Activated T-cell treated with anti-CD3 and anti-CD28 coated beads for 48 hours (primary cell): Measurements from ENCODE around the gene NCKAP5L.
"Not testable (repeated sequence)": the region's sequence is repeated elsewhere in the genome, so short reads cannot be mapped to it uniquely, and the experiment has no call there.

Experiments used
- DNase-seq: peaks from one replicate; pipeline ENCODE4 v3.0.0-alpha.2; 2020; ENCODE audit warnings: low read depth

Gene NCKAP5L

DNA sequence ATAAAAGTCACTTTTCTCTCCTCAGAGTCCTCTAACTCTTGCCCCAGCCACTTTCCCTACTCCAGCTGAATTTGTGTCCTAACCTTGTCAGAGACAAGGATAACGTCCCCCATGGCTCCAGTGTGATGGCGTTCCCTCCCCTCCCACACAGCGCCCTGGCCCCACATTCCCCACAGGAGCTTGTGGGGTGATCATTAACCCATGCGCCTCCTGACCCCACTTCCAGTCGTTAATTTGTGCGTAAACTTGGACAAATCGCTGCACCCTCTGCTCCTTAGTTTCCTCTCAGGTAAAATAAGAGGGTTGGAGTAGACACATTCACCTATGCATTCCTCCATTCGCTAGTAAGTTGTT is 37.5 kb upstream of the NCKAP5L start:
- no peak for DNase-seq

DNA sequence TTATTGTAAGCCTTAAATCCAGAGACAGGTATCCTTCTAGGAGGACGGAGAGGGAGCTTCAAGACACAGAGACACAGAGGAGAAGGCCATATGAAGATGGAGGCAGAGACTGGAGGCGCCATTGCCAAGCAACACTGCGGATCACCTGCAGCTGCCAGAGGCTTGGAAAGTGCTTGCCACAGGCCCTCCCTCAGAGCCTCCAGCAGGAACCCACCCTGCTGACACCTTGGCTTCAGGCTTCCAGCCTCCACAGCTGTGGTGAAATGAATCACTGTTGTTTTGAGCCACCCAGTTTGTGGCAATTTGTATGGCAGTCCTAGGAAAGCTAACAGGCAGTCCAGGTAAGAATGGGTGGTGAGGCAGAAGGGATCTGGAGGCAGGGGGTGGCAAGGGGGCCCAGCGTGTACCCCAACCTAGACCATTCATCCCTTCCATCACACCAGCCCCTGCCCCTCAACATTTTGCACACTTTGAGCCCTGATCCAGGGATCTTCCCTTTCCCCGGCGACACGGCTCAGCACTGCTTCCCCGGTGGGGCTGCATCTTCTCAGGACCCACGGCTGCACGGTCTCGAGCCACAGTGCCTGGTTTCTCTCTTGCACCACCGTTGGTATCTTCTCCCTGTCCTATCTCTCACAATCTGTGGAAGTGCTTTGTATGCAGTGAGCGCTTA is 37.0 kb upstream of the NCKAP5L start:
- no peak for DNase-seq

DNA sequence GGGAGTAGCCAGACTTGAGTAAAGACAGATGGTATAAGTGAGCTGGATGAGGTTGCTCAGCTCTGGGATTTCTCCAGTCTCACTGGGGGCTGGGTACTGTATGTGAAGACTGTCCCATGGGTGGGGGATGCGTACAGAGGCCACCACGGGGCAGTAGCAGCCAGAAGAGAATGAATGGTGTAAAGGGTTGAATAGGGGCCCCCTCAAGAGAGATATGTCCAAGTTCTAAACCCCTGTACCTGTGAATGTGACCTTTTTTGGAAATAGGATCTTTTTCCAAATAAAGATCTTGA is 36.5 kb upstream of the NCKAP5L start:
- no peak for DNase-seq

DNA sequence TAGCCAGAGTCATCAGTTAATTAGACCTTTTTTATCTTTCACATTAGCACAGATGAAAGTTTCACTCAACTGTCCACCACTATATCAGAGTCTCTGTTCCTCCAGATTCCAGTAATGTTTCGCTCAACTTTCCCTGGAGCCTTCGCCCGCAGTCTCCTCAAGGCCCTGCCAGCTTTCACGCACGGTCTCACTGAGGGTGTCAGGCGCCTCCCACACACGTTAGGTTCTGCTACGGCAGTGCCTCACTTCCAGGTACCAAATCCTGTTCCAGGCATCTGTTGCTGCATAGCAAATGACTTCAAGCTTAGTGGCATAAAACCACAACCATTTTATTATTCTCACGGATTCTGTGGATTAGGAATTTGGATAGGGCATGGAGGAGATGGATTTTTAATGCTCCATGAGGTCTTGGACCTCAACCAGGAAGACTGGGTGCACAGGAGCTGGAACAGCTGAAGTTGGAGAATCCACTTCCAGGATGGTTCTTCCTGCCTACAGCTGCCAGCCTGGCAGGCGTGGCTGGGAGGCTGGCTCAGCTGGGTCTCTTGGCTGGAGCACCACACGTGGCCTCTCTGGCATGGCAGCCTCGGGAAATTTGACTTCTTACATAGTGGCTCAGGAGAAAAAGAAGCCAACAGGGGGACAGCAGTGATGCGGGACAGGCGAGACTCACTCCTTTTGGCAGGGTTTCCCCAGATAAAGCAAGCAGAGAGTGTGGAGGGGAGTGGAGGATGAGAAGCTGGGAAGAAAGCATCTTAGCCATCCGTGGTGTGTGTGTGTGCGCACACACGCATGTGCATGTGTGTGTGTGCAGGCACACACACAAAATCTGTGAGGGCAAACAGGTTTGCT is 36.0 kb upstream of the NCKAP5L start:
- DNase-seq: no peak

DNA sequence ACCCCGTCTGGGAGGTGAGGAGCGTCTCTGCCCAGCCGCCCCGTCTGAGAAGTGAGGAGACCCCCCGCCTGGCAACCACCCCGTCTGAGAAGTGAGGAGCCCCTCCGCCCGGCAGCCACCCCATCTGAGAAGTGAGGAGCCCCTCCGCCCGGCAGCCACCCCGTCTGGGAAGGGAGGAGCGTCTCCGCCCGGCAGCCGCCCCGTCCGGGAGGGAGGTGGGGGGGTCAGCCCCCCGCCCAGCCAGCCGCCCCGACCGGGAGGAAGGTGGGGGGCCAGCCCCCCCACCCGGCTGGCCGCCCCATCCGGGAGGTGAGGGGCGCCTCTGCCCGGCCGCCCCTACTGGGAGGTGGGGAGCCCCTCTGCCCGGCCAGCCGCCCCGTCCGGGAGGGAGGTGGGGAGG is 32.7 kb upstream of the NCKAP5L start:
- DNase-seq: not testable (repeated sequence)

DNA sequence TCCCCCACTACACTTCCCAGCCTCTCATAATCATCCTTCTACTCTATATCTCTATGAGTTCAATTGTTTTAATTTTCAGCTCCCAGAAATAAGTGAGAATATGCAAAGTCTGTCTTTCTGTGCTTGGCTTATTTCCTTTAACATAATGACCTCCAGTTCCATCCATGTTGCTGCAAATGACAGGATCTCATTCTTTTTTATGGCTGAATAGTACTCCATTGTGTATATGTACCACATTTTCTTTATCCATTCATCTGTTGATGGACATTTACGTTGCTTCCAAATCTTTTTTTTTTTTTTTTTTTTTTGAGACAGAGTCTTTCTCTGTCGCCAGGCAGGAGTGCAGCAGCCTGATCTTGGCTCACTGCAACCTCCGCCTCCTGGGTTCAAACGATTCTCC is 27.7 kb upstream of the NCKAP5L start:
- not testable (repeated sequence) for DNase-seq

DNA sequence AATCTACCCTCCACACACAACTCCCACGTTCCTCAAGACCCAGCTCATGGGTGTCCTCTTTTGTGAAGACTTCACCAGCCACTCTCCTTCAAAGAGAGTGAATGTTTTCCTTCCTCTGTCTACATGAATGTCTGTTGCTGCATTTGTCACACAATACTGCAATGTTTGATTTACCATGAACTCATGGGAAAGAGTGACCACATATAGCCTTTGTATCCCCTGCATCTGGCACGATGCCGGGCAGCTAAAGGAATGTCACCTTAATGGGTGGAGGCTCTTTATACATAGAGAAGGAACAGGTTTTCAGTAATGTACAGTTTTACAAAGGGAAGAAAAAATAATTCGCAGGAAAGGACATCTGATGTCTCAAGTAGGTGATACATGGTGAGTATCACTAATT is 26.8 kb upstream of the NCKAP5L start:
- DNase-seq: no peak

DNA sequence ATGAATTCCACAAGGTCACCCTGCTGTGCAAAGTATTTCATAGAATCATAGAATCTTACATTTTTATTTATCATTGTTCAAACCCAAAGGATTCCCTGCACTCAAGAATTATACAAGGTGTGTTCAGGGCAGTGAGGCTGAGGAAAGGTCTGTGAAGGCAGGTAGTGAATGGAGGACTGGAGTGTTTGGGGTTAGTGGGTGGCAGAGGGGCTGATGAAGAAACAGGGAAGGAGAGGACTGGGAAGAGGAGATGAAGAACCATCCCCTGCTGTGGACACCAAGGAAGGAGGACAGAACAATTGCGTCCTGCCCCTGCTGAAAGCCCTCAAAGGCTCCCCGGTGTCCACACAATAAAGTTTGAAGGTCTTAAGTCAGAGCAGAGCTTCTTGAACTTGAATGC is 25.5 kb upstream of the NCKAP5L start:
- no peak for DNase-seq

DNA sequence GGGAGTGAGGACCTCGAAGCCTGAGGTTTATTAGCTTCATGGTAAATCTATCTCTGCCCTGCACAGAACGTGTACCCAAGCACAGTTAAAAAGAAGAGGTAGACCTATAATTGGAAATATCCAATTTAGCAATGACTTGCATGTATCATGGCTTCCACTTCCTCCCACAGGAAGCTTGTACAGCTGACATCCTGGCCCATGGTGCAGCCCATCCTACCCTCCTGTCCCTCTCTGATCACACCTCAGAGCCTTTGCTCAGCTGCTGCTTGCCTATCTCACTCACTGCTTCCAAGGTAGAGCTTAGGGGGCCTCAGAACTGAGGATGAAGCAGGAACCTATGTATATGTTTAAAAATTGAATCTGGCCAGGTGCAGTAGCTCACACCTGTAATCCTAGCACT is 18.9 kb upstream of the NCKAP5L start:
- no peak for DNase-seq

DNA sequence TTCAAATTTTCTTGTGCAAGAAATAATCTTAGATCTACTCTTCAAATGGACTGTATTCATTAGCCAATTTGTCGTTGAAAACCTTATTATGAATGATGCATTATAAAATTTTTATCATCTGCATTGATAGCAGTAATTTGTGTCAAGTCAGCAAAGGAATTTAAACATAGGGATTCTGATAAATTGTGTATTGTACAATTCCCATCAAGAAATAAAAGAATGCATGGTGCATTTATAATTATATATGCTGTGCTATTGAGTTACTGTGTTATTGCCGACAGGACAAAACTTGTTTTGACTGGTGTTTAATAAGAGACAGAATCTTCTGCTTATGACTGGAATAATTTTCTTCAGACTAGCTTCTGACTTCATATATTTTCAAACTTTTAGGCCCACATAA is 17.8 kb upstream of the NCKAP5L start:
- no peak for DNase-seq

DNA sequence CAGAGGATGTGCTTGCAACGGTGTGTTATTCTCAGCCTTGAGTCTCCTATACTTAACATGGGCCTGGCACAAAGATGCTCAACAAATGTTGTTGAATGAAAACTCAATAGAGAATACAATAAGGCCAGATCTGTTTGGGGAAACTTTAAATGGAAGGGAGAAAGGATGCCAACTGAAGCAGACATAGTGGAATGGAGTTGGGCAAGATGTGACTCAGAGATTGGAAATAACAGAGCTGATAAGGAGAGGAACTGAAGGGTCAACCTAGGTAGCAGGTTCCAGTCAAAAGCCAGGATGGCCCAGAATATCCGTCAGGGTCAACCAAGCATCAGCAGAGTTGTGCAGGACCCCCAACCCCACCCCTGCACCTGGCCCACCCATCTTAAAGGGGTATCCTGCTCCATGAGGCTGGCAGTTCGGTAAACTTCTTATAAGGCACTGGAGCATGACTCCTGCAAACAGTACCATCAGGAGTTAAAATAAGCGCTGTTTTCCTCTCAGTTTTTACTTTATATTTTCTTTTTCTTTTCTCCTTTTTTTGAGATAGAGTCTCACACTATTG is 15.7 kb upstream of the NCKAP5L start:
- no peak for DNase-seq

DNA sequence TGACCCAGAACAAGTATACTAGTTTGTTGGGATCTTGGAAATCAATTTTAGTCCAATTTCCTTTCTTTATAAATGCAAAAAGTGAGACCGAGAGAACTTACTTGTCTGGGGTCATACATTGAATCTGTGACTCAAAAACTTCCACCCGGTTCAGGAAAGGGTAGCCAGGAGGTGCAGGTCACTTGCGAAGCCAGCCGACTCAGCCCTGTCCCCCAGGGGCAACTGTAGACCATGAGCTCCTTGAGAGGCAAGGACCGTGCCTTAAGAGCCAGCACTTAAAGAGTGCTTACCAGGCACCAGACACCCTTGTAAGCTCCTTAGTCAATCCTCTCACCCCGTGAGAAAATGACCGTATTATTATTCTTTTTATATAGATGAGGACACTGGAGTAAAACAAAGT is 15.2 kb upstream of the NCKAP5L start:
- DNase-seq: no peak

DNA sequence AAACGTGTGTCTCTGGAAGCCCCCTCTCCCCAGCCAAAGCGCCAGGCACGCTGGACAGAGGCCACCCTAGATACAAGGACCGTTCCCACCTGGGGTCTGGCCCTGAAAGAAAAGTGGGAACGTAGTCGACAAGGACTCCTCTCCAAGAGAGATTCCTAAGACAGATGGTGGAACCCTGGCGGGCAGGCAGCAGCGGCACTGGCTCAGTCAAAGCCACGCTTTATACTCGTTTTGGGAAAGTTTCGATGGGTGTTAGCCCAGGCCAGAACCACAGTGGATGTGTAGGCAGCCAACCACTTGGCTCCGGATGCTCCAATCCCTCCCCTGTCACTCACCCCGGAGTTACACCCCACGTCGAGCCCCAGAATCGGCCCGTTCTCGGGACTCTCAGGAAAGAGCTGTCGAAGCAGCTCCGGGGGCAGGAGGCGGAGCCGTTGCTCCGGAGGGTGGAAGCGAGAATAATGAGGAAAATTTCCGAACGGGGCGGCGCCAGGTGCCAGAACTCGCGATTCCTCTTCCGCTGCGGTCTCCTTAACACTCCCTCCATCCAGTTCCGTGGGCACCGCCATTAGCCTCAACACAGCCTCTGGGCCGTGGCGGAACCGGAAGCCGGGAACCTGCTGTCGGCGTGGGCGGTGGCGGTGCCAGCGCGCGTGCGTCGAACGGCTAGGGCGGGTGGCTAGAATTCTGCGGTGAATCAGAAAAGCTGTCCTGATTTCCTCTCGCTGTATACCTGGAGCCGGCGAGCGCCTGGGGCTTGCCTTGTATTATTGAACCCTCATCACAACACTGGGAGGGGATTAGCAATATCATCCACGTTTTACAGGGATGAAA is 14.5 kb upstream of the NCKAP5L start, which contains the start of gene BCDIN3D:
BCDIN3D (minus strand) TSS at position 588 of the 834 bp plus-strand sequence; CDS start at position 569, 19 bp downstream.
- DNase-seq: peak; percentile 96

DNA sequence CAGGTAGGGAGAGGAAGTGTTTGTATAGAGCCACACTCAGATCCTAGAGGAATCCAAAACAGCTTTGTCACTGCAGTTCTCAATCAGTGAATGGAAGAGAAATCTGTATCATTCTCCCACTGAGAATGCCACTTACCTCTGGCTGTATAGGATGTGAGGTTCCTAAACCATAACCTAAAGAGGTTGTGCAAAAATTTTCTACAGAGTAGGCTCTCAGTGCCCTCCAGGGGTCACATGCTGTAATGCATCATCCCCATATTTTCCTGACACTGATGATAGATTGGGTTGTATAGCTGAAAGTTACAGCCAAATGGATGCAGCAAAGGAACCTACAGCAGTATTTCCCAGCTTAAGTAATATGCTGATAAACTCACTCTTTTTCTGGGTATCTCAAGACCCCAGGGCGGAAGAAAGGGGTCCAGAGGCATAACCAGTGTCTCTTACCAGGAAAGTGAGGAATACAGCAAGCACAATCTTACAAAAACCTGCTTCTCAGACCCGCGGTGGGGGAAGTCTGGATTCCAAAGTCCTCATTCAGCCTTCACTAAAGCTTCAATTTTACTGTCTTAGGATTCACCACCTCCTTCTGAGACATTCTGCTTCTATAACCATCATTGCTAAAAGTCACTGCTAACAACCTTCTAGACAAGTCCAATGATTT is 10.9 kb upstream of the NCKAP5L start:
- DNase-seq: no peak

DNA sequence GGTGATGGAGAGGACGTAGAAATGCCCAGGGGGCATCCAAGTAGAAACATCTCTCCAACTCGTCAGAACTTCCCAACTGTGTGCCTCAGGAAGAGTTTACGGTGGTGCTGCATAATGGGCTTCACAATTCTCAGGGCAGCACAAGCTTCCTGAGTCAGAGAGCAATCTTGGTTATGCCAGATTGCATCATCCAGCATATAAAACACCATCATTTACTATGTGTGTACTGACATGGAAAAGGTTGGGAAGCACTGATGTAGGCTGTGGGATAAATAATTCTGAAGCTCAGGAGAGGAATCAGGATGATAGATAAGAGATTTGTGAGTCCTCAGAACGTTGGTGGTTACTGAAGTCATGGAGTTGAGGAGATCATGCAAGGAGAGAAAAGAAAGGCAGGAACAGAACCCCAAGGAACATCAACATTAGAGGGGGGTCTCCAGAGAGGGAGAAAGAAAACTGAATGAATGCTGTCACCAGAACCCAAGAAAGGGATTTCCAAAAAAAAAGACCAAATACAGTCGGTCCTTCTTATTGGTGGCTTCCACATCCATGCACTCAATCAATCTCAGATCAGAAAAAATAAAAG is 4.7 kb upstream of the NCKAP5L start:
- no peak for DNase-seq

DNA sequence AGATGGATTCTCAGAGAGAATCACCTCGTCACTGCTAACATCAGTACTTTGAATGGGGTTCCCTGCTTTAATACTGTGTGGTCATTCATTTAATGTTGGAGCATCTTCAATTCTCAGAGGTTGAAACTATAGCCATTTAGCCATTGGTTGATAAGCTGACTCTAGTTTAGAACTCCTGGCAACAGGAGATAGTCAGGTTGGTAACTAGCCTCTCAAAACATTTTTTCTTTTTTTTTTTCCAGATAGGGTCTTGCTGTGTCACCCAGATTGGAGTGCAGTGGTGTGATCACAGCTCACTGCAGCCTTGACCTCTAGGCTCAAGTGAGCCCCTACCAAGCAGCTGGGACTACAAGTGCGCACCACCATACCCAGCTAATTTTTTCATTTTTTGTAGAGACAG is 3.5 kb upstream of the NCKAP5L start:
- no peak for DNase-seq

DNA sequence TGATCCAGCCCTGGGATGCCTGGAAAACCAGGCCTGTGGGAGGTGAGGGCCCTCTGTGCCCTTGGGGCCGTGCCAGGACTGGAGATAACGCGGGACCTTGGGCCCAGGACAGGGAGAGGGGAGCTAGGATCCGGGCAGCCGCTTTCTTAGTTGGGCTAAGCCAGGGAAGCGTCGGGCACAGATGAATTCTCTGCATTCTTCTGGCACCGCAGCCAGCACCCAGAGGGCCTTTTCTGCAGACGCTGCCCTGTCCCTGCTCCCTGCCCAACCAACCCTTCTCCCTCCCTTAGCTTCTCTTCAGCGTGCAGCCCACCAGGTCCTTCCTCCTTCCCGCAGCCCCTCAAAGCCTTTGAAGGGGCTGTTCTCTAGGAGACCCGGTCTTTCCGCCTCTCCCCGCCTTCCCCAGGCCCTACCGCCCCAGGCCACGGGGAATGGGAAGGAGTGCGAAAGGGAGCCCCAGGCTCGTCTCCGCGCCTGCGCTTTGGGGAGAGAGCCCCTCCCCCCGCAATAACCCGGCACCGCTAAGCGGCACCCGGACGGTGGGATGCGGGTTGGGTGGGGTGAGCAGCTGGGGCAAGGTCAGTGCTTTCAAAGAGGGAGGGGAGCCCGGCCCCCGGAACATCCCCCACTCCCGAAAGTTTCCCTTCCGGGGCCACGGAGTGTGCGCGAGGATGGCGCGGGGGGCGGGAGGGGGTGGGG is 663 bp downstream of the NCKAP5L start:
- DNase-seq: peak; percentile 30

DNA sequence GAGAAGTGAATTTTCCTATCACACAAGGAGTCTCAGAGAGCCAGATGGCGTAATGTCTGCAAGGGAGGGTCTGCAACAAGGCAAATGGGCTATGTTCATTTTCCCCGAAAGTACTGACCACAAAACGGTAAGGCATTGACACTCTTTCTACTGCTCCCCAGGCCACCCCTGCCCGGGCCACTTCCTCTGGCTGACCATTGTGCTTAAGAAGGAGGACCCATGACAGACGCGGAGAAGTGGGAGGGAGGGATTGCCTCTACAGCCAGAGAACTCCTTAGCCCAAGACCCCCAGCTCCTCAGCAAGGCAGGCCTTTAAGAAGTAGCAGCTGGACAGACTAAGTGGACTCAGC is 1.2 kb downstream of the NCKAP5L start:
- DNase-seq: no peak

DNA sequence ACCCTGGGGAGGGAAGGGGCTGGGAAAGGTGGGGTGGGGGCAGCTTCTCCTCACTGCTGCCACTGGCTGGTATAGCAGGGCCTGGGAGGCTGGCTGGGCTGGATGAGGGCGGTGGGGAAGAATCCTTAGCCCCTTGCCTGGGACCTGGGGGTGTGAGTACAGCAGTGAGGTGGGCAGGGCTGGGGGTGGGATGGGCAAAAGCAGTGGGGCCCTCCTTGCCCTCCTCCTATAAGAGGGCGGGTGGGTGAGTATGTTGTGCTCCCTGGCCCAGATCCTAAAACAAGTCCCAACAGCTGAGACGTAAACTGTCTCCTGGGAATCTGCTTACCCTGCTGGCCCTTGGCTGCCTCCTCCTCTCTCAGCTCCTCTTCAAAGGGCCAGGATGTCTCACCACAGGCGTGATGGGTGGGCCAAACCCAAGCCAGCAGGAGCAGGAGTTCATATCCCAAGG is 2.2 kb downstream of the NCKAP5L start:
- DNase-seq: no peak

DNA sequence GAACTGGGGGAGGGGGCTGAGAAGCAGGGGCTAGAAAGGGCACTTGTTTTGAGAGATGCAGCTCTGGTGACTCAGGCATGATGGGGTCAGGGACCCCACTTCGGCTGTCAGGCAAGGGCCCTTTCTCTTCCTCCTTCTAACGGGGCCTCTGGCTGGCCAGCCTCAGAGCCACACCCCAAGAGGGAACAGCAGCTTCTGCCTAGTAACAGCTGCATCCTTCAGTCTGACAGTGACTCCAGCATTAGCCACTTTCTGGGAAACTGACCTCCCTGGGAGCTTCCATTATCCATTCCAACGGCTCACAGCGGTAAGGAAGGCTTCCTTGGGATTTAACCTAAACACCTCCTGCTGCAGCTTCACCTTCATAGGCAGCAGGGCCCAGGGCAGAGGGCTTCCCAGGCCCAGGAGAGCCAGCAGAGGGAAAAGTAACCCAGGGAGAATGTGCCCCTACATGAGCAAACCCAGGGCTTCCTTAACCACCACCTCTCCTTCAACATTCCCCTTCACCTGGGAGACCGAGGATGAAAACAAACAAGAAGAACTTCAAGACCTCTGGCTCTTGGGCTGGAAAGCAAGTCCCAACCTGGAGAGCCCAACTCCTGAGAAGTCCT is 2.7 kb downstream of the NCKAP5L start:
- DNase-seq: no peak

DNA sequence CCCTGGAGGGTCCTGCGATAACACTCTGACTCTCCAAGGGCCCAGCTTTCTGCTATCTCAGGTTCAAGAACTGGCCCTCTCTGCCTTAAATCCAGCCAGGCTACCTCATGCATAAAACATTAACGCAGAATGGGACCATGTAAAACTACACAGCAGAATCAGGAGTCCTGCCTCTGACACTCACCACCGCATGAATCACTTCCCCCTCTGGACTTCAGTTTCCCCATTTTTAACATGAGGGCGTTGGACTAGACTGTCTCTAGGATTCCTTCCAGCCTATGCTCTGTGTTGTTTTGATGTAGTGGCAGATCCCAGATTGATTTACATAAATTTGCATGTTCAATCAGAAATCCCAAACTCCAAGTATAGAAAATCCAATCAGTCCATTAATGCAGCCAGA is 3.3 kb downstream of the NCKAP5L start:
- DNase-seq: no peak
